HG03108 (cell line): ENCODE data around the gene ZCCHC7.
"Not testable (repeated sequence)": the region's sequence is repeated elsewhere in the genome, so short reads cannot be mapped to it uniquely, and the experiment has no call there.

Experiments used
- ATAC-seq: cut with Tn5 transposase; IDR thresholded peaks from one replicate; pipeline ENCODE4 v1.9.1; 2021; ENCODE audit warnings: moderate library complexity; ENCODE audit not compliant: unreplicated experiment

The ZCCHC7 gene

GRCh38 chr9:37167456-37168047 is 47.2 kb downstream of the ZCCHC7 start:
- no peak for ATAC-seq

- no peak for ATAC-seq
Observed at GRCh38 chr9:37172557-37172956, 52.2 kb downstream of the ZCCHC7 start.

GRCh38 chr9:37174247-37174646 is 53.9 kb downstream of the ZCCHC7 start:
- no peak for ATAC-seq

GRCh38 chr9:37178742-37179141 is 58.4 kb downstream of the ZCCHC7 start:
- ATAC-seq: no peak

GRCh38 chr9:37179576-37179975 is 59.2 kb downstream of the ZCCHC7 start:
- no peak for ATAC-seq

- no peak for ATAC-seq
Observed at GRCh38 chr9:37180138-37180537, 59.8 kb downstream of the ZCCHC7 start.

GRCh38 chr9:37182718-37183117 is 62.3 kb downstream of the ZCCHC7 start:
- ATAC-seq: no peak

GRCh38 chr9:37184905-37185867 is 64.8 kb downstream of the ZCCHC7 start:
- ATAC-seq: no peak

GRCh38 chr9:37187292-37187691 is 66.9 kb downstream of the ZCCHC7 start:
- ATAC-seq: no peak

- ATAC-seq: peak; percentile 69
Observed at GRCh38 chr9:37187713-37188439, 67.5 kb downstream of the ZCCHC7 start.

GRCh38 chr9:37190739-37191138 is 70.4 kb downstream of the ZCCHC7 start:
- ATAC-seq: not testable (repeated sequence)

- no peak for ATAC-seq
Observed at GRCh38 chr9:37191403-37192089, 71.2 kb downstream of the ZCCHC7 start.

GRCh38 chr9:37192803-37193202 is 72.4 kb downstream of the ZCCHC7 start:
- ATAC-seq: no peak

GRCh38 chr9:37197158-37198038 is 77.0 kb downstream of the ZCCHC7 start:
- peak; percentile 49 for ATAC-seq

- ATAC-seq: no peak
Observed at GRCh38 chr9:37198039-37198729, 77.8 kb downstream of the ZCCHC7 start.

- no peak for ATAC-seq
Observed at GRCh38 chr9:37198831-37199230, 78.5 kb downstream of the ZCCHC7 start.

GRCh38 chr9:37200433-37201005 is 80.1 kb downstream of the ZCCHC7 start:
- ATAC-seq: no peak

GRCh38 chr9:37201581-37201980 is 81.2 kb downstream of the ZCCHC7 start:
- ATAC-seq: no peak

GRCh38 chr9:37202091-37202490 is 81.7 kb downstream of the ZCCHC7 start:
- no peak for ATAC-seq
